Activated naive CD4-positive, alpha-beta T cell treated with anti-CD3 and anti-CD28 coated beads for 36 hours (primary cell): ENCODE results near the gene EPS15. TPM values are rescaled to one million over a fixed set of nuclear protein-coding genes. Genes with fewer than 3 reads are reported as not detected.
"Not testable (repeated sequence)": the region's sequence is repeated elsewhere in the genome, so short reads cannot be mapped to it uniquely, and the experiment has no call there.

ENCODE experiments used
- CTCF ChIA-PET: fragments of 350-600 bp; sonication (Branson Sonifier 250); formaldehyde crosslinking; loops from one replicate; lab custom pipeline; 2021; ENCODE audit warnings: antibody characterized with exemption; lab: Charles Lee
- DNase-seq: peaks from one replicate; pipeline ENCODE4 v3.0.0-alpha.2; 2020
- H3K27ac Mint-ChIP-seq: one replicate; pipeline ENCODE4 v1.8.0; 2021; ENCODE audit warnings: mild to moderate bottlenecking, mixed read lengths
- H3K27me3 Mint-ChIP-seq: one replicate; pipeline ENCODE4 v1.8.0; 2021; ENCODE audit warnings: low read depth, mixed read lengths
- H3K36me3 Mint-ChIP-seq: one replicate; pipeline ENCODE4 v1.8.0; 2021; ENCODE audit warnings: low read depth, mixed read lengths
- H3K4me1 Mint-ChIP-seq: one replicate; pipeline ENCODE4 v1.8.0; 2021; ENCODE audit warnings: low read depth, mixed read lengths
- H3K4me3 Mint-ChIP-seq: one replicate; pipeline ENCODE4 v1.8.0; 2021; ENCODE audit warnings: mild to moderate bottlenecking, moderate library complexity, mixed read lengths
- H3K9me3 Mint-ChIP-seq: one replicate; pipeline ENCODE4 v1.8.0; 2021; ENCODE audit warnings: mixed read lengths
- intact Hi-C: fragments of 100-400 bp; cut with micrococcal nuclease; formaldehyde crosslinking; loops from one replicate; pipeline ENCODE4 v1.15.1; 2023
- total RNA-seq, 2 experiments: library from RNA; stranded (reverse); gene quantifications; one replicate each; pipeline ENCODE4 v1.2.3, GENCODE V29; 2021

EPS15 gene
- total RNA-seq, 2 experiments from 2014 or later, result 56.0 to 57.0 TPM

GRCh38 chr1:51444534-51445192 is 74.4 kb downstream of the EPS15 start:
- CTCF ChIA-PET, result no interaction called here
- H3K9me3 Mint-ChIP-seq, result no peaks in the 10 kb centered on the region
- H3K36me3 Mint-ChIP-seq, result peaks cover 16% of the 10 kb centered on the region
- peaks cover 12% of the 10 kb centered on the region for H3K4me1 Mint-ChIP-seq
- no peak for DNase-seq
- H3K27me3 Mint-ChIP-seq, result no peaks in the 10 kb centered on the region
- H3K4me3 Mint-ChIP-seq, result no peak overlapping the region
- no peak overlapping the region for H3K27ac Mint-ChIP-seq
- intact Hi-C loops, result no loop called here

DNA sequence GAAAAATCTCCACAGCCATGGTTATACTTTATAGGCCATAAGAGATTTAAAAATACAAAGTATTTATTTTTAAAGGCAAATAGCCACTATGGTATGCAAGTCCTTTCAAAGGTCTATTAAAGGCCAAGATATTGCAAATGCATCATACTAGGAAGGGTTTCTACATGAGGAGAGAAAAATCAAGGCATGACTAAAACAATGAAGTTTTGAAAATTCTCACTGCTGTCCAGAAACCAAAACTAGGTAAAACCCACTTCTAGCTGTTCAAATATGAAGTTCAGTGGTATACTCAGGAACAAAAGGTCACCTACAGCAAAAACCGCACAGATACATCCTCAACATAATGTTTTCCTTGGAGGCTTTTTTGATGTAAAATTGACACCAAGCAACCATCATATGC is 75.0 kb downstream of the EPS15 start:
- Mint-ChIP-seq H3K27me3 (no peaks in the 10 kb centered on the region), H3K4me3 (no peak overlapping the region), H3K4me1 (peaks cover 15% of the 10 kb centered on the region), H3K36me3 (peaks cover 18% of the 10 kb centered on the region), H3K9me3 (no peaks in the 10 kb centered on the region), H3K27ac (no peak overlapping the region)
- CTCF ChIA-PET, result no interaction called here
- DNase-seq, result no peak
- intact Hi-C loops, result no loop called here

DNA sequence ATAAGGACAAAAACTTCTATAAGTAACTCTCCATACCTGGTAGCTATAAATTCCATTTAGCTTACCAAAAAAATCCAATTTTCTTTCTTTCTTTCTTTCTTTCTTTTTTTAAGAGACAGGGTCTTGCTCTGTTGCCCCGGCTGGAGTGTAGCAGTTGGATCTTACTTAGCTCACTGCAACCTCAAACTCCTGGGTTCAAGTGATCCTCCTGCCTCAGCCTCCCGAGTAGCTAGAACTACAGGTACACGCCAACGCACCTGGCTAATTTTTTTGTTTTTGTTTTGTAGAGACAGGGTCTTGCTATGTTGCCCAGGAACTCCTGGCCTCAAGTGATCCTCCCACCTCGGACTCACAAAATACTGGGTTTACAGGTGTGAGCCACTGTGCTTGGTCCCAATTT is 75.5 kb downstream of the EPS15 start:
- Mint-ChIP-seq H3K36me3 (peaks cover 24% of the 10 kb centered on the region), H3K4me1 (peaks cover 20% of the 10 kb centered on the region), H3K4me3 (no peak overlapping the region), H3K27me3 (no peaks in the 10 kb centered on the region), H3K9me3 (no peaks in the 10 kb centered on the region), H3K27ac (no peak overlapping the region)
- no peak for DNase-seq
- intact Hi-C loops, result no loop called here
- CTCF ChIA-PET, result no interaction called here

GRCh38 chr1:51442616-51443015 is 76.5 kb downstream of the EPS15 start:
- CTCF ChIA-PET, result interaction anchor here (0.6 kb wide), 1 partner anchor 259 kb away, joined by 3 read pairs; no protein-coding TSS in a partner anchor
- H3K36me3 Mint-ChIP-seq, result peaks cover 22% of the 10 kb centered on the region
- intact Hi-C loops, result no loop called here
- H3K27ac Mint-ChIP-seq, result no peak overlapping the region
- no peaks in the 10 kb centered on the region for H3K27me3 Mint-ChIP-seq
- H3K9me3 Mint-ChIP-seq, result no peaks in the 10 kb centered on the region
- H3K4me1 Mint-ChIP-seq, result peaks cover 20% of the 10 kb centered on the region
- no peak overlapping the region for H3K4me3 Mint-ChIP-seq
- DNase-seq, result no peak

DNA sequence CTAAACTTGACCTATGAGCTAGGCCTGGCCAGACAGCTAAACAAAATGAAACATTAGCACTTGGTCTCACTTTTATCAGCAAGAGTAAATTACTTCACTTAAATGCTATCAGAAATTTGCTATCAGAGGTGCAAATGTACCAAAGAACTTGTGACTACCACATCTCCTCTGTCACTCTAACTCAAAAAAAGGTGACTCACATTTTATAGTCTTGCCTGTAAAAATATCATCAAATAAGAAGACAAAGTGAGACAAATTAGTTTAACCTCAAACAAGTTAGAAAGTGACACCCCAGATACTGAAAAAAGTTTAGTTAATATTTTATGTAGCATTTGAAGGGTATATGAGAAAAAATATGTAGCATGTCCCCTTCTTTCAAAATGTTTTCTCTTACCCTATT is 76.9 kb downstream of the EPS15 start:
- intact Hi-C loops, result no loop called here
- Mint-ChIP-seq H3K27ac (no peak overlapping the region), H3K36me3 (peaks cover 22% of the 10 kb centered on the region), H3K4me3 (no peak overlapping the region), H3K9me3 (no peaks in the 10 kb centered on the region), H3K27me3 (no peaks in the 10 kb centered on the region), H3K4me1 (peaks cover 20% of the 10 kb centered on the region)
- no peak for DNase-seq
- CTCF ChIA-PET, result interaction anchor here (0.9 kb wide), 1 partner anchor 12 kb away, joined by 3 read pairs; no protein-coding TSS in a partner anchor

- no peak for DNase-seq
- CTCF ChIA-PET, result no interaction called here
- no peaks in the 10 kb centered on the region for H3K27me3 Mint-ChIP-seq
- H3K4me1 Mint-ChIP-seq, result peaks cover 19% of the 10 kb centered on the region
- H3K27ac Mint-ChIP-seq, result no peak overlapping the region
- intact Hi-C loops, result no loop called here
- H3K4me3 Mint-ChIP-seq, result no peak overlapping the region
- H3K9me3 Mint-ChIP-seq, result no peaks in the 10 kb centered on the region
- H3K36me3 Mint-ChIP-seq, result peaks cover 27% of the 10 kb centered on the region
These were observed 79.2 kb downstream of the EPS15 start for GRCh38 chr1:51439895-51440294.

DNA sequence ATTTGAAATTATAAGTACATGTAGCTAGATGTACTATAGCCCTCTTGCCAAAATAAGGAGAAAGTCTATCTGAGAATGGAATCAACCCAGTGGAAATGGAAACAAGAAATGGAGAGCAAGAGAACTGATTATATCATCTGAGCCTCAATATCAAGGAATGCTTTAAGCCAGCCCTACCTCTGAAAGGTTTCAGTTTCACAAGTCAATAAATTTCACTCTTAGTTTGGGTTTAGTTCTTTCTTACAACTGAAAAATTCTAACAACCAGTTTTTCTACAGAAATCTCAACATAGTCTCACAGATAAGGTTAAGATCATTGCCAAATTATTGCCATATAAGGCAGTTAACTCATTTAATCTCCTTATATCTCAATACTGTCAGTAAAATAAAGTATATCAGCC is 80.0 kb downstream of the EPS15 start:
- H3K36me3 Mint-ChIP-seq, result peaks cover 29% of the 10 kb centered on the region
- CTCF ChIA-PET, result no interaction called here
- H3K4me1 Mint-ChIP-seq, result peaks cover 21% of the 10 kb centered on the region
- no peak for DNase-seq
- H3K27me3 Mint-ChIP-seq, result no peaks in the 10 kb centered on the region
- H3K27ac Mint-ChIP-seq, result no peak overlapping the region
- H3K9me3 Mint-ChIP-seq, result no peaks in the 10 kb centered on the region
- intact Hi-C loops, result no loop called here
- no peak overlapping the region for H3K4me3 Mint-ChIP-seq

DNA sequence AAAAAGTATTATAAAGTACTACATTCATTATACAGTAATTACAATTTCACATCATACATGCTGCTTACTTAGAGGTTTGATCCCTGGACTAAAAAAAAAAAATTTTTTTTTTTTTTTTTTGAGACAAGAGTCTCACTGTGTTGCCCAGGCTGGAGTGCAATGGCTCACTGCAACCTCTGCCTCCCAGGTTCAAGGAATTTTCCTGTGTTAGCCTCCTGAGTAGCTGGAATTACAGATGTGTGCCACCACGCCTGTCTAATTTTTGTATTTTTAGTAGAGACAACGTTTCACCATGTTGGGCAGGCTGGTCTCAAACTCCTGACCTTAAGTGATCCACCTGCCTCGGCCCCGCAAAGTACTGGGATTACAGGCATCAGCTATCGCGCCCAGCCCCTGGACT is 81.7 kb downstream of the EPS15 start:
- Mint-ChIP-seq H3K36me3 (peaks cover 31% of the 10 kb centered on the region), H3K4me1 (peaks cover 24% of the 10 kb centered on the region)
- H3K9me3 Mint-ChIP-seq, DNase-seq, intact Hi-C loops, H3K27me3 Mint-ChIP-seq, H3K4me3 Mint-ChIP-seq, H3K27ac Mint-ChIP-seq: not testable (repeated sequence)
- CTCF ChIA-PET, result interaction anchor here (0.7 kb wide), 1 partner anchor 9 kb away, joined by 4 read pairs; no protein-coding TSS in a partner anchor

- no peaks in the 10 kb centered on the region for H3K9me3 Mint-ChIP-seq
- H3K27me3 Mint-ChIP-seq, result no peaks in the 10 kb centered on the region
- CTCF ChIA-PET, result no interaction called here
- H3K36me3 Mint-ChIP-seq, result peaks cover 29% of the 10 kb centered on the region
- H3K4me3 Mint-ChIP-seq, result no peak overlapping the region
- no peak for DNase-seq
- H3K27ac Mint-ChIP-seq, result no peak overlapping the region
- H3K4me1 Mint-ChIP-seq, result peaks cover 22% of the 10 kb centered on the region
- intact Hi-C loops, result no loop called here
These were observed 83.2 kb downstream of the EPS15 start for GRCh38 chr1:51435878-51436277.

GRCh38 chr1:51433972-51434510 is 85.0 kb downstream of the EPS15 start:
- H3K27ac Mint-ChIP-seq, result no peak overlapping the region
- no peaks in the 10 kb centered on the region for H3K9me3 Mint-ChIP-seq
- no peak overlapping the region for H3K4me3 Mint-ChIP-seq
- peaks cover 31% of the 10 kb centered on the region for H3K36me3 Mint-ChIP-seq
- CTCF ChIA-PET, result no interaction called here
- DNase-seq, result no peak
- no peaks in the 10 kb centered on the region for H3K27me3 Mint-ChIP-seq
- intact Hi-C loops, result no loop called here
- peaks cover 24% of the 10 kb centered on the region for H3K4me1 Mint-ChIP-seq

DNA sequence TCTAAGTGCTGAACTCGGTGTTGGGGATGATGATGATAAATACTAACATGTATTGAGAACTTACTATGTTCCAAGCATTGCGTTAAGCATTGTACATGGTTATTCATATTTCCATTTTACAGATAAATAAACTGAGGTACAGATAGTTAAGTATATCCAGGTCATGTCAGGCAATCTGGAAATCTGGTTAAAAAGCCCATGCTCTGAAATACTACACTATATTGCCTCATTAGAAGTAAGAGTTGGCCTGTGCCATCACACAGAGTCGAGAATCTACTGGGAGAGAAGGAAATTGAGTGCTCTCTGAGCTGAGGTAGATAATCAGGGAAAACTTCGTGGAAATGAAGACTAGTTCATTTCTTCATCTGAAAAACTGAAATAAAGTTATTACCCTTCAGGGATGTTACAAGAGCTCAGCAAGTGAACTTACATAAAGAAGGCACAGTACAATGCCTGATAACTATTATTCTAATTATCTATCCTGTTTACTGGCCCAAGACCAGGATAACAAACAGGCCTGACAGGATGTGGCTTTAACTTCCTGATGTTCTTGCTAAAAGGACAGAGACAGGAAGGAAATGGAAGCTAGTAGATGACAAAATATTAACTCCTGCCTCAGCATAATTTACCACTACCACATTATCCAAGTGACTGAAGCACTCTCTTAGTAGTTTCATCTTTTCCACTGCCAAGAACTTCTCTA is 85.6 kb downstream of the EPS15 start:
- Mint-ChIP-seq H3K36me3 (peaks cover 31% of the 10 kb centered on the region), H3K27me3 (no peaks in the 10 kb centered on the region), H3K27ac (no peak overlapping the region), H3K4me3 (no peak overlapping the region), H3K4me1 (peaks cover 20% of the 10 kb centered on the region), H3K9me3 (no peaks in the 10 kb centered on the region)
- intact Hi-C loops, result no loop called here
- DNase-seq, result no peak
- CTCF ChIA-PET, result interaction anchor here (0.7 kb wide), 1 partner anchor 179 kb away, joined by 3 read pairs; no protein-coding TSS in a partner anchor

GRCh38 chr1:51432146-51432545 is 86.9 kb downstream of the EPS15 start:
- H3K36me3 Mint-ChIP-seq, result peaks cover 42% of the 10 kb centered on the region
- H3K27me3 Mint-ChIP-seq, result no peaks in the 10 kb centered on the region
- DNase-seq, result no peak
- H3K27ac Mint-ChIP-seq, result no peak overlapping the region
- intact Hi-C loops, result no loop called here
- H3K4me1 Mint-ChIP-seq, result peaks cover 20% of the 10 kb centered on the region
- CTCF ChIA-PET, result no interaction called here
- peaks cover 2% of the 10 kb centered on the region for H3K9me3 Mint-ChIP-seq
- no peak overlapping the region for H3K4me3 Mint-ChIP-seq
